Measurements from ENCODE around the gene BLVRB.
"Not testable (repeated sequence)": the region's sequence is repeated elsewhere in the genome, so short reads cannot be mapped to it uniquely, and the experiment has no call there.

BLVRB gene

DNA sequence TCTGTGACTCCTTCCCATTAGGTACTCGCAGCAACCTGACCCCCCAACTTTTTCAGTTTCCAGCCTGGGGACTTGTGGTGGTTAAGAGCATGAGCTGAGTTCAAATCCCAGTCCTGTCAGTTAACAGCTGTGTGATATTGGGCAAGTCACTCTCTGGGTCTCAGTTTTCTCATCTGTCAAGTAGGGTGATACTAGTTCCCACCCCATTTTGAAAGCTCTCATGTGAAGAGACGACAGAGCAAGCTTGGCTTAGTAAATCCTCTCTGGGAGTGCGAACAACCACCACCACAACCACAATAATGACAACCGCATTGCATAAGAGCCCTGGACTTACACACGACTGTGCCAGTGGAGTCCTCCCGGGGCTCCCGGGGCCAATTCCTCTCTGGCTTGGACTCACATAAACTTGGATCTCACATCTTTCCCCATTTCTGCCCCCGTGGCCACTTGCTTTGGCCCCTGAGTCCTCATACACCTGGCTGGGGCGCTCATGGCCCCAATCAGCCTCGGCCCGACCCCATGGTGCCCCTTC is 454 bp downstream of the BLVRB start:
- H3K27ac ChIP-seq (ENCODE audit: poor library complexity, severe bottlenecking) = peak overlapping the region; percentile 47
- DNase-seq (ENCODE audit: low spot score) (no peak), ATAC-seq (ENCODE audit: low read depth) (peak; percentile 1; the same call in 1 of the 3 replicates)
- TF ChIP-seq, protein P1, sequence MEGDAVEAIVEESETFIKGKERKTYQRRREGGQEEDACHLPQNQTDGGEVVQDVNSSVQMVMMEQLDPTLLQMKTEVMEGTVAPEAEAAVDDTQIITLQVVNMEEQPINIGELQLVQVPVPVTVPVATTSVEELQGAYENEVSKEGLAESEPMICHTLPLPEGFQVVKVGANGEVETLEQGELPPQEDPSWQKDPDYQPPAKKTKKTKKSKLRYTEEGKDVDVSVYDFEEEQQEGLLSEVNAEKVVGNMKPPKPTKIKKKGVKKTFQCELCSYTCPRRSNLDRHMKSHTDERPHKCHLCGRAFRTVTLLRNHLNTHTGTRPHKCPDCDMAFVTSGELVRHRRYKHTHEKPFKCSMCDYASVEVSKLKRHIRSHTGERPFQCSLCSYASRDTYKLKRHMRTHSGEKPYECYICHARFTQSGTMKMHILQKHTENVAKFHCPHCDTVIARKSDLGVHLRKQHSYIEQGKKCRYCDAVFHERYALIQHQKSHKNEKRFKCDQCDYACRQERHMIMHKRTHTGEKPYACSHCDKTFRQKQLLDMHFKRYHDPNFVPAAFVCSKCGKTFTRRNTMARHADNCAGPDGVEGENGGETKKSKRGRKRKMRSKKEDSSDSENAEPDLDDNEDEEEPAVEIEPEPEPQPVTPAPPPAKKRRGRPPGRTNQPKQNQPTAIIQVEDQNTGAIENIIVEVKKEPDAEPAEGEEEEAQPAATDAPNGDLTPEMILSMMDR (IDR thresholded peaks at IDR 0.05; ENCODE audit: poor library complexity, severe bottlenecking) = no peak
- H3K4me3 ChIP-seq (ENCODE audit: severe bottlenecking) = peak overlapping the region; percentile 54
- H3K9me3 ChIP-seq (ENCODE audit: severe bottlenecking) = no peaks in the 10 kb centered on the region
- H3K27me3 ChIP-seq (ENCODE audit: insufficient read depth, poor library complexity, severe bottlenecking) = peaks cover 4% of the 10 kb centered on the region
- H3K4me1 ChIP-seq (ENCODE audit: insufficient read depth, poor library complexity, severe bottlenecking) = no peaks in the 10 kb centered on the region
- no peaks in the 10 kb centered on the region for H3K36me3 ChIP-seq (ENCODE audit: low read depth)

DNA sequence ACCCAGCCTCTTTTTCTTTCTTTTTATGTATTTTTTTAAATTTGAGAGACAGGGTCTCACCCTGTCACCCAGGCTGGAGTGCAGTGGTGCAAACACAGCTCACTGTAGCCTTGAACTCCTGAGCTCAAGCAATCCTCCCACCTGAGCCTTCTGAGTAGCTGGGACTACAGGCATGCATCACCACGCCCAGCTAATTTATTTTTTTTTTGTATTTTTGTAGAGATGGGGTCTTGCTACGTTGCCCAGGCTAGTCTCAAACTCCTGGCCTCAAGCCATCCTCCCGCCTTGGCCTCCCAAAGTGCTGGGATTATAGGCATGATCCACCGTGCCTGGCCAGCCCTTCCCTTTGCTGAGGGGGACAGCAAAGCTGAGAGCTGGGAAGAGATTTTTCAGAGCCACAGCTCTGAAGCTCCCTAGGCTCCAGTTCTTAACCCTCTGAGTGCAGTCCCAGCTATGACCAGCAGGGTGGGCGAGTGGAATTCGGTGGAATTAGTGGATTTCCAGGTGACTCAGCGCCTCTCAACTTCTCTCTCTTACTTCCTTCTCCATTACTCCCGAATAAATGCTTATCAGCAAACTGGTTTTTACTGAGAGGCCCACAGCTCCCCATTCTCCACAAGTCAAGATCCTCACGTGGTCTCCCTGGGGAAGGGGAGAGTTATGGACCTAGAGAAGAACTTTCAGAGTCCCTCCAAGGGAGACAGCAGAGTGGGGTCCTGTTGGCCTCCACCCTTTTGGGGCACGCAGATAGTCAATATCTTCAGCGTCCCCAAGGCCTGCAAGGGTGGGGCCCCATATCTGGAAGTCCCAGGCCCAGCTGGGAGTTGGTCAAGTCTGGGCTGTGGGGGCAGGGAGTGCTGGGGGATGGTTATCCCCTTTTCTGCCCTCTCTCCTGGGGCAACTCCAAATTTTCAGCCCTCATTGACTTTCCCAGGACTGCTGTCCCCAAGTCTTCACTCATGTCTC is 1.2 kb downstream of the BLVRB start:
- Histone ChIP-seq H3K36me3 (ENCODE audit: low read depth) (no peaks in the 10 kb centered on the region), H3K27me3 (ENCODE audit: insufficient read depth, poor library complexity, severe bottlenecking) (peaks cover 4% of the 10 kb centered on the region), H3K4me1 (ENCODE audit: insufficient read depth, poor library complexity, severe bottlenecking) (no peaks in the 10 kb centered on the region), H3K9me3 (ENCODE audit: severe bottlenecking) (no peaks in the 10 kb centered on the region), H3K27ac (ENCODE audit: poor library complexity, severe bottlenecking) (peak overlapping the region; percentile 47), H3K4me3 (ENCODE audit: severe bottlenecking) (peak overlapping the region; percentile 54)
- TF ChIP-seq, protein P1 (IDR thresholded peaks at IDR 0.05; ENCODE audit: poor library complexity, severe bottlenecking) = peak; percentile 87
- ATAC-seq (ENCODE audit: low read depth) (peak; percentile 37), DNase-seq (ENCODE audit: low spot score) (no peak)

DNA sequence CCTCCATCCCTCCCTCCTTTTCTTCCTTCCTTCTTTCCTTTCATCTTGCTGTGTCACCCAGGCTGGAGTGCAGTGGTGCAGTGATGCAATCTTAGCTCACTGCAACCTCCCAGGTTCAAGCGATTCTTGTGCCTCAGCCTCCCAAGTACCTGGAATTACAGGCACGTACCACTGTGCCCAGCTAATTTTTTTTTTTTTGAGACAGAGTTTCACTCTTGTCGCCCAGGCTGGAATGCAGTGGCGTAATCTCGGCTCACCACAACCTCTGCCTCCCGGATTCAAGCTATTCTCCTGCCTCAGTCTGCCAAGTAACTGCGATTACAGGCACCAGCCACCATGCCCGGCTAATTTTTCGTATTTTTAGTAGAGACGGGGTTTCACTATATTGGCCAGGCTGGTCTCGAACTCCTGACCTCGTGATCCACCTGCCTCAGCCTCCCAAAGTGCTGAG is 1.9 kb downstream of the BLVRB start:
- H3K36me3 ChIP-seq (ENCODE audit: low read depth); H3K4me1 ChIP-seq (ENCODE audit: insufficient read depth, poor library complexity, severe bottlenecking); DNase-seq (ENCODE audit: low spot score); H3K27me3 ChIP-seq (ENCODE audit: insufficient read depth, poor library complexity, severe bottlenecking); H3K4me3 ChIP-seq (ENCODE audit: severe bottlenecking); ATAC-seq (ENCODE audit: low read depth); H3K9me3 ChIP-seq (ENCODE audit: severe bottlenecking): not testable (repeated sequence)
- peak overlapping the region; percentile 47 for H3K27ac ChIP-seq (ENCODE audit: poor library complexity, severe bottlenecking)

- Histone ChIP-seq H3K4me3 (ENCODE audit: severe bottlenecking) (no peak overlapping the region), H3K27me3 (ENCODE audit: insufficient read depth, poor library complexity, severe bottlenecking) (peaks cover 4% of the 10 kb centered on the region), H3K4me1 (ENCODE audit: insufficient read depth, poor library complexity, severe bottlenecking) (no peaks in the 10 kb centered on the region), H3K9me3 (ENCODE audit: severe bottlenecking) (no peaks in the 10 kb centered on the region), H3K27ac (ENCODE audit: poor library complexity, severe bottlenecking) (no peak overlapping the region), H3K36me3 (ENCODE audit: low read depth) (no peaks in the 10 kb centered on the region; the same call in 1 of the 2 replicates)
- DNase-seq (ENCODE audit: low spot score) = no peak
- no peak for ATAC-seq (ENCODE audit: low read depth)
- TF ChIP-seq, protein P1 (IDR thresholded peaks at IDR 0.05; ENCODE audit: poor library complexity, severe bottlenecking) = no peak
Measured at GRCh38 chr19:40461669-40462221, 3.8 kb downstream of the BLVRB start.

- H3K27ac ChIP-seq (ENCODE audit: poor library complexity, severe bottlenecking) = no peak overlapping the region
- H3K9me3 ChIP-seq (ENCODE audit: severe bottlenecking) = no peaks in the 10 kb centered on the region
- no peaks in the 10 kb centered on the region; the same call in 1 of the 2 replicates for H3K36me3 ChIP-seq (ENCODE audit: low read depth)
- TF ChIP-seq, protein P1 (IDR thresholded peaks at IDR 0.05; ENCODE audit: poor library complexity, severe bottlenecking) = no peak
- H3K4me3 ChIP-seq (ENCODE audit: severe bottlenecking) = no peak overlapping the region
- no peak for ATAC-seq (ENCODE audit: low read depth)
- H3K27me3 ChIP-seq (ENCODE audit: insufficient read depth, poor library complexity, severe bottlenecking) = no peaks in the 10 kb centered on the region
- no peaks in the 10 kb centered on the region for H3K4me1 ChIP-seq (ENCODE audit: insufficient read depth, poor library complexity, severe bottlenecking)
- no peak for DNase-seq (ENCODE audit: low spot score)
Measured at GRCh38 chr19:40460185-40460584, 5.4 kb downstream of the BLVRB start.

Data from RWPE2 (cell line).